Uterus (tissue), 2 donors: ENCODE measurements around the gene SLC22A16.

ENCODE experiments used
- POLR2A ChIP-seq, 2 donors: fragments of 450-650 bp; IDR thresholded peaks; one replicate each; pipeline ENCODE4 v1.6.1; 2016; ENCODE audit warnings: antibody characterized with exemption in 2 of 2, mild to moderate bottlenecking in 1 of 2, moderate library complexity in 1 of 2
- TF ChIP-seq, protein P1 (sequence below), 4 experiments: fragments of 200-600 bp in 2 of 4; fragments of 450-650 bp in 2 of 4; sonication (generic) in 2 of 4; IDR thresholded peaks; one replicate each; pipeline ENCODE4 v1.5.1; 2016 to 2019; ENCODE audit warnings: antibody characterized with exemption in 4 of 4, mild to moderate bottlenecking in 2 of 4, moderate library complexity in 1 of 4

DNA sequence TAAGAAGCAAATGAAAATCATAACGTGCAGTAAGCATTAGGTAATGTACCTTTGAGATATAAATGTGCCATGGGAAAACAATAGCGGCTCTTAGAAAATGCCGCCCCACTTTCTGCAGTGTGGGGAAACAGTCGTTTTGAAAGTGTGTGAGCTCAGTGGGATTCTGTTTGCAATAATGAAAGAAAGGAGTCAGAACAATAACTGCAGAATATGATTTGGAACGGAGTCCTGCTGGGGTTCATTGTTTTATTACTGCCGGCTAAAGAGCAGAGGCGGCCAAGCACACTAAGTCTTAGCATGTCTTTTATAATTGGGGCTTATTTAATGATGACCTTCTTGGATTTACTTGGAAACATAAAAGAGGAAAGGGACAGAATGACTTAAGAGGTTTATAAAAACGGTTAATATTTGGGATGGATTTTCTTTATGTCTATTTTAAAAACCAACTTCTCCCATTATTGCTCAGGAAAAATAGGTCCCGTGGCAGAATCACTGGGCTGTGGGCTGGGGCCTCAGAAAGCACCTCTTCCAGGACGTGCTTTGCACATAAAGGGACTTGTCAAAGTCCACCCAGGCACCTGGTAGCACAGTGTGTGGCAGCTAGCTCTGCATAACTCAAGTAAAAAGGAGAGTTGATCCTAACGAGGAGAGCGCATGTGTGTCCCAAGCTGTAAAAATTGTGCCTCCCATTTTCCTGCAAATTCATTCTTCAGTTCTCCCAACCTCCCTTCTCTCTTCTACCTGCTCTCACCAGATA is 44.0 kb upstream of the SLC22A16 start:
- no peak for TF ChIP-seq POLR2A (IDR thresholded peaks at IDR 0.05)
- TF ChIP-seq, protein P1, sequence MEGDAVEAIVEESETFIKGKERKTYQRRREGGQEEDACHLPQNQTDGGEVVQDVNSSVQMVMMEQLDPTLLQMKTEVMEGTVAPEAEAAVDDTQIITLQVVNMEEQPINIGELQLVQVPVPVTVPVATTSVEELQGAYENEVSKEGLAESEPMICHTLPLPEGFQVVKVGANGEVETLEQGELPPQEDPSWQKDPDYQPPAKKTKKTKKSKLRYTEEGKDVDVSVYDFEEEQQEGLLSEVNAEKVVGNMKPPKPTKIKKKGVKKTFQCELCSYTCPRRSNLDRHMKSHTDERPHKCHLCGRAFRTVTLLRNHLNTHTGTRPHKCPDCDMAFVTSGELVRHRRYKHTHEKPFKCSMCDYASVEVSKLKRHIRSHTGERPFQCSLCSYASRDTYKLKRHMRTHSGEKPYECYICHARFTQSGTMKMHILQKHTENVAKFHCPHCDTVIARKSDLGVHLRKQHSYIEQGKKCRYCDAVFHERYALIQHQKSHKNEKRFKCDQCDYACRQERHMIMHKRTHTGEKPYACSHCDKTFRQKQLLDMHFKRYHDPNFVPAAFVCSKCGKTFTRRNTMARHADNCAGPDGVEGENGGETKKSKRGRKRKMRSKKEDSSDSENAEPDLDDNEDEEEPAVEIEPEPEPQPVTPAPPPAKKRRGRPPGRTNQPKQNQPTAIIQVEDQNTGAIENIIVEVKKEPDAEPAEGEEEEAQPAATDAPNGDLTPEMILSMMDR (IDR thresholded peaks at IDR 0.05) = no peak
